Stimulated activated CD8-positive, alpha-beta memory T cell treated with anti-CD3 and anti-CD28 coated beads, Interleukin-2, amount 100 ng/mL, for 1 hour (primary cell): ENCODE results near the gene CAND1.
"Not testable (repeated sequence)": the region's sequence is repeated elsewhere in the genome, so short reads cannot be mapped to it uniquely, and the experiment has no call there.

ENCODE experiments used
- DNase-seq, 2 donors: peaks; one replicate each; pipeline ENCODE4 v3.0.0-alpha.2; 2020; ENCODE audit warnings: low read depth in 2 of 2

The CAND1 gene

GRCh38 chr12:67341086-67341485 is 71.9 kb downstream of the CAND1 start:
- DNase-seq, result not testable (repeated sequence)

DNA sequence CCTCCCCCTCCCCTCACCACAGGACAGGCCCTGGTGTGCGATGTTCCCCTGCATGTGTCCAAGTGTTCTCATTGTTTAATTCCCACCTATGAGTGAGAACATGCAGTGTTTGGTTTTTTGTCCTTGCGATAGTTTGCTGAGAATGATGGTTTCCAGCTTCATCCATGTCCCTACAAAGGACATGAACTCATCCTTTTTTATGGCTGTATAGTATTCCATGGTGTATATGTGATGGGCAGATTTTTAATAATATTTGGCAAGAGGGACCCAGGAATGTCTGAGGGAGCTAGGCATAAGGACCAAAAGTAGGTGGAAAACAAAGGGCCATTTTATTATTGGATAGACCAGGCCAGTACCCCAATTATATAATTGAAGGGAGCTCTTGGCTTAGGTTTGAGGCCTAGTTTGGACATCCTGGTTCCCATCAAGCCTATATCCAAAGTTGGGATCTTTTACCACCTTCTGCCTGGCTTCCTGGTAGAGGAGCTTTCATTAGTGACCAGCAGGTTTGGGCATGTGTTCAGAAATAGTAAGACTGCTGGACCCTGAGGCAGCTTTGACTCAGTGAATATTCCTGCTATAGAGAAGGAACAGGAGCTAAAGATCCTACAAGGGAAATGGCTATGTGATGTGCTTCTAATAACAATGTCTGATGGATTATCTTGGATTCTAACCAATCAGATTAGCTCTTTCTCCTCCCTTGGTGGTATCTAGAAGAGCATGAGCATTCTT is 76.0 kb downstream of the CAND1 start:
- DNase-seq, result no peak

GRCh38 chr12:67348683-67349082 is 79.5 kb downstream of the CAND1 start:
- no peak for DNase-seq

GRCh38 chr12:67352682-67353081 is 83.5 kb downstream of the CAND1 start:
- no peak for DNase-seq

- DNase-seq, result no peak
Observed at GRCh38 chr12:67354322-67354721, 85.2 kb downstream of the CAND1 start.

DNA sequence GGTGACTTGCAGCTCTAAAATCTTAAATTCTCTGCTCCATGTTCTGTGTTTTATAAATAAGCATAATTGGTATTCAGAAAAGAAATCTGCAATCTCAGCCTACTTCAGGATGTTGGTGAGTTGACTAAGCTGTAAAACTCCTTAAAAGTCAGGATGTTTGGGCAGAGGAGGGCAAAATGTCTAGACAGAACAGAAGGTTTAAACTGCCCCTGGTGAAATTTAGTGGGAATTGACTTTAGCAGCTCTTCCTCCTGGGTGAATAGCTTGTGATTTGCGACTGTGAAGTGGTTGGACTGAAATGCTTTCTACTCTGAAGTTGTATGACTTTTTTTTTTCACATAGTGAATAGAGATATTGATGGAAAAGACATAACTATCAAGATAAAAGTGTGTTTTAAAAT is 85.8 kb downstream of the CAND1 start:
- DNase-seq, result no peak

DNA sequence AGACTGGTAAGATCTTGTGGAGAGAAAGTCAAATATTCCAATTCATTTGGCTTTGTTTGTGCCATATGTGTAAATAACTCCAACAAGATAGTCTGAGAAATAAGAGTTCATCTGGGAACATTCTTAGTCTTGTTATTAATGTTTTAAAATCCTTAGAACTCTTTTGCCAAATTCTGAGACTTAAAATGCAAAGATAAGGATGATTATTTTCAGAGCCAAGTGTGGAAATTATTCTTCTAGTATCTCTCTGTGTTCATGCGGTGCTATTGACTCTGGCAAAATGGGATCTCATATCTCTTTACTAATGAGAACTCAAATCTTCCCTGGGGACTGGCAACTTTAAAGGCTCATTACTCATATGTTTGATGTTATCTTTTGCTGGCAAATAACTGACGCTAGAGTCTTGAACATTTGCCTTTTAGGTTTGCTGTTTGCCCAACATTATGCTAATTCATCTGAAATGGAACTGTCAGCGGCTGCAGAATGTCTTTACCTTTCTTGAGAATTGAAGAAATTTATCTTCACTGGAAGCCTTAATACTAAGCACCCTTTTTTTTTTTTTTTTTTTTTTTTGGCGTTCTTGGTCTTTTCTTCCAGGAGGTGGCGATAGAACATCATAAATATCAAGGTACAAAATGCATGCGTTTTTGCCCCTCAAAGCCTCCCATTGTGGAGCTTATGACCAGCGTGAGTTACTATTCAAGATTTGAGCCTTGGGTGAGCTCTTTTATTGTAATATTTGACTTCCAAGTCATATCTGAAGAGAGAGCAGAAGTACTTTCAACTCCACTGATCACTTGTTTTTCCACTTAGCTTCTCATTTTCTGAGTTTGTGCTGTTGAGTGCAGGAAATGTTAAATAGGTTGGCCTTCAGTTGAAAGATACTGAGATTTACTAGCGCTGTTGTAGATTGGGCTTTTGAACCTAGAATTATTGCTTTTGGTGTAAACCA is 86.5 kb downstream of the CAND1 start:
- DNase-seq, result no peak

- no peak for DNase-seq
Observed at GRCh38 chr12:67356380-67356774, 87.2 kb downstream of the CAND1 start.

DNA sequence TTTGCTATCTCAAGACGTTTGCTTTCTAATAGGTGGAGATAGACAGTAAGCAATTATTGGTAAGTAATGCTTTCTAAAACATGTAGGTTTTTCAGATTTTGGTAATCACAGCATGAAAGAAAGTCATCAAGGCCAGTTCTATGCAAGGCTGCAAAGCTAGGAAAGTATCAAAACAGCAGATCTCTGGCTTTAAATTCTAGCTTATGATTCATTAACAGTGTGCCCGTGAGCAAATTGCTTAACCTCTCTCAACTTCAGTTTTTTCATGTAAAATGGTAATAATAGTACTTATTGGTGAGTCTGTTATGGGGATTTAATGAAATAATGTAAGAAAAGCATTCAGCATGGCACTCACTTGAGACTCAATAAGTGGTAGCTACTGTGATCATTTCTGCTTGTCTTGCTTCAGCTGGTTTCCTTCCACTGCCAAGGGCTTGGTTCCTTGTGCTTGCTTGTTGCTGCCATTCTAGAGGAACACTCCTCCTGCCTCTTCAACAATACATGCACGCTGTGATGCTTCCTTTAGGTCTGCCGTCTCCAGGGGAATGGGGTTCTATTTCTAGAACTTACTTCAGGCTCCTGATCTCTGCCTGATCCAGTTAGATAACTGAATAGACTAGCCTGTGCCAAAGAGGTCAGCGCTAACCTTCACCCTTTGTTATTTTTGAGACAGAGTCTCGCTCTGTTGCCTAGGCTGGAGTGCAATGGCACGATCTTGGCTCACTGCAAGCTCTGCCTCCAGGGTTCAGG is 88.4 kb downstream of the CAND1 start:
- DNase-seq, result no peak

DNA sequence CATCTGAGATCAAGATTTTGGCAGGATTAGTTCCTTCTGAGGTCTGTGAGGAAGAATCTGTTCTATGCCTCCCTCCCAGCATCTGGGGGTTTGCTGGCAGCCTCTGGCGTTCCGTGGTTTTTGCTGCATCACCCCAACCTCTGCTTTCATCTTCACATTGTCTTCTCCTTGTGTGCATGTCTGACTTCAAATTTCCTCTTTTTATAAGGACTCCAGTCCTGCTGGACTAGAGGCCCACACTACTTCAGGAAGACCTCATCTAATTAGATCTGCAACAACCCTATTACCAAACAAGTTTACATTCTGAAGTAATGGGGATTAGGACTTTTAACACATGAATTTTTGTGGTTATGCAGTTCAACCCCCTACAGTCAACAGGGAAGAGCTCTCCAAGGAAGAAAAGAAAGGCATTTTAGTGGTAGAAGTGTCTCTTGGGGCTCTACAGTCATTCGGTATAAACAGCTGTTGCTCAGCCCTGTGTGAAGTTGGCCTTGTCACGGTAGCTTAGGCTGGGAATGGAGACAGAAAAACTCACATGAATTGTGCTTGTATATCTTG is 89.7 kb downstream of the CAND1 start:
- DNase-seq, result no peak

GRCh38 chr12:67362526-67362925 is 93.4 kb downstream of the CAND1 start:
- DNase-seq, result no peak

DNA sequence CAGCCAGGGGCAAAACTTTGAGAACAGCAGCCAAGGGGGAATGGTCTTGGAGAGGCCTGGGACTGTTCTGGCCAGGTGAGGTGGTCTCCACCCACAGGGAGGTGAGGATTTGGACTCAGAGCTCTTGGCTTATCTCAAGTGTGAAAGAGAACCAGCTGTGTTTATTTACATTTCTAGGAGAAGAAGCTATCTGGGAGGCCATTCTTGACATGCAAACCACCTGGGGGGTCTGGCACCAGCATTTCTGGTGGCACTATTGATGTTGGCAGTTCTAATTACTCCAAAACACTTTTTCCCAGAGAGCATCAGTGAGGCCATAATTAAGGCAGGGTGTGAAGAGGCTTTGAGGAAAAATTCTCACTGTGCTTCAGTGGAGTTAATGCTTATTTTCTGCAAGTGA is 95.1 kb downstream of the CAND1 start:
- no peak for DNase-seq

DNA sequence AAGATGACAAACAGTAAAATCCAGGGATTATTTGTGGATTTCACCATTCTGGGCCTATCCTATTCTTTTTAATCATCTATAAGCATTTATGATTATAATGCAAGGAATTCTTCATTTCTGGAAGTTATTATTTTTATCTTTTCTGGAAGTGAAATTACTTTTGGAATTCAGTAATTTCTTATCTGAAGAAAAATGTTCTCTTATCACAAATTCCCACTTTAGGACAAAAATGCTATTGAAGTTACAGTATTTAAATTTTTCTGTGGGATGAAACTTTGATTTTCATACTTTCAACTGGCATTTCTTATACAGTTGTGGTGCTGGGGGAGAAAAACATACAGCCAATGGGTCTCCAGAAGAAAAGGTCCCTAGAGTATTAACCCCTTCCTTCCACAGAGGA is 96.0 kb downstream of the CAND1 start:
- no peak for DNase-seq

GRCh38 chr12:67367843-67368242 is 98.7 kb downstream of the CAND1 start:
- no peak for DNase-seq
